CD4-positive, alpha-beta T cell treated with Interleukin-6 at 100 ng/mL for 8 hours (primary cell): Measurements from ENCODE around the gene SEMA3C.
"Not testable (repeated sequence)": the region's sequence is repeated elsewhere in the genome, so short reads cannot be mapped to it uniquely, and the experiment has no call there.

ENCODE experiments used
- DNase-seq: peaks from one replicate; pipeline ENCODE4 v3.0.0-alpha.2; 2020; ENCODE audit warnings: mixed read lengths, low spot score

SEMA3C gene

DNA sequence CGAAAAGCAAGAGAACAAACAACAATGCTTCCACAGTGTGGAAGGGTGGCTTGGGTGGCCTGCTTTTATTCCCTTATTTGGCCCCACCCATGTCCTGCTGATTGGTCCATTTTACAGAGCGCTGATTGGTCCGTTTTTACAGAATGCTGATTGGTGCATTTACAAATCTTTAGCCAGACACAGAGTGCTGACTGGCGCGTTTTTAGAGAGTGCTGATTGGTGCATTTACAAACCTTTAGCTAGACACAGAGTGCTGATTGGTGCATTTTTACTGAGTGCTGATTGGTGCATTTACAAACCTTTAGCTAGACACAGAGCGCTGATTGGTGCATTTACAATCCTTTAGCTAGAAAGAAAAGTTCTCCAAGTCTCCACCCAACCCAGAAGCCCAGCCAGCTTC is 8.1 kb upstream of the SEMA3C start:
- DNase-seq, result not testable (repeated sequence)

GRCh38 chr7:80924090-80924489 is 5.2 kb upstream of the SEMA3C start:
- no peak for DNase-seq

- DNase-seq, result no peak
These were observed 4.4 kb upstream of the SEMA3C start for GRCh38 chr7:80923211-80923612.

GRCh38 chr7:80922253-80923049 is 3.6 kb upstream of the SEMA3C start:
- DNase-seq, result no peak

DNA sequence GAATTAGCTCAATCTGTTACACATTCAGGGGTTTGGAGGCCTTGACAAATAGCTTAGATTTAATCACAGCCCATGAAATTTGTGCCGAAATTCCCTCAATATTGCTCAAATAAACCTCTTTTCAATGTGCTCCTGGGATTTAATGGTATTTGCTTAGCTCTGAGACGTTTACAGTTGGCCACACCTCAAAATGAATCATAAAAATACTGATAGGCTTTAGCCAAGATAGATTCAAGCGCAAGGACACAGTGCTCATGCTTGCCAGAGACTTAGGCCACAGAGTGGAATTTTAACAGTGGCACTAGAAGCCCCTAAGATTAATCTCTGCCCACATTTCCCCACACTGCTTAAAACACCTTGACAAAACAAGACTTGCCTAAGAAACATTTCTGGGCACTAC is 2.3 kb upstream of the SEMA3C start:
- DNase-seq, result no peak

- DNase-seq, result no peak
These were observed 452 bp downstream of the SEMA3C start for GRCh38 chr7:80918399-80918798.

DNA sequence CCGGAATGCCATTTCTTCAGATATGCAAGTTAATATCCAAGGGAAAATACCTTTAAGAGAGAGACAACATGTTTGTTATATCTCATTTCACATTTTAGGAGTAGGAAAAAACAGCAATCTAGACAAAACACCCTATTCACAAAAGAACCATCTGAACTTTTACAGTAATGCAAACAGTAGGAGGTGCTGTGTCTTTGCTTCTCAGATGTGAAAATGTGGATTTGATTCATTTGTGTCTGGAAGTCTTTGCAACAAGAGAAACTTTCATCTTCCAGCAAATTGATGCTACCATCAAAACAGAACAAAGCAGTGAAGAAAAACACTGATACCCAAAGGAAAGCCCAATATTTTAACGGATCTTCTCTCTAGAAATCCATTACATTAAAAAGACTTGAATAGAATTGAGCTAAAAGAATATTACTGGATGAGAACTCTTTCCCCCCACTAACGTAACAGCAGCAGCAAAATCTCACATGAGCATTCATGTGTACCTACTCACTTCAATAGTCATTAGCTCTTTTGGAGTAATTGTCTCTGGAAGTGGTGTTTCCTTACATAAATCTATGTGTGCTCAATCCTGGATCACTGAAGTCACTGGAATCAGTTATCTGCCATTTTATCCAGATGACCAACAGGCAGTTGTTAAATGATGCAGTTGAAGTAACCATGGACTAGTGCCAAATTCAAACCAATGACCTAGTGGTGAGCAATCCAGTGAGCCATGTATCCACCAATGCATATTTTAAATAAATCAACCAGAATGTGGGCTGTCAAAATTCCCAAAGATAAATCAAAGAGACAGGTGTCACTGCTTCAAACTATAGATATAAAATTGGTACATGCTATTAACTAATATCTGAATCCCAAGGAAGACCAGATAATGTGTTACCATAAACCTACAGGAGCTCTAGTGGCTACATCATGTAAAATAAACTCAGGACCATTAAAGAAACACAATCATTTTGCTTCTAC is 1.8 kb downstream of the SEMA3C start:
- no peak for DNase-seq

DNA sequence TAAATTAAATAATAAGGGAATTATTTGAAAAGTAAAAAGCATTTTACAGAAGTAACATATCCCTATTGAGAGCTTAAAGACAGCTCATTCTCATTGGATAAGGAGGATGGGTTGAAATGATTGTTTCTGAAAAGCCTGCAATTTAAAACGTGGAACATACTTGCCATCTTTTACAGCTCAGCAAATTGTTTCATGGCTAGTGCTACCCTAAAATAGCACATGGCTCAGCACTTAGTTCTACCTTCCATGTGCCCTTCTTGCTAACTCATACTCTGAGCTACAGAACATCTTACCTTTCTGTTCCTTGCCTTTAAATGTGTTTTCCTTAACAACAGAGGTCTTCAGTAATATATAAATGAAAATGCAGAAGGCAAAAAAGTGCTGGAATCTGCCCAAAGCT is 8.6 kb downstream of the SEMA3C start:
- DNase-seq, result no peak

DNA sequence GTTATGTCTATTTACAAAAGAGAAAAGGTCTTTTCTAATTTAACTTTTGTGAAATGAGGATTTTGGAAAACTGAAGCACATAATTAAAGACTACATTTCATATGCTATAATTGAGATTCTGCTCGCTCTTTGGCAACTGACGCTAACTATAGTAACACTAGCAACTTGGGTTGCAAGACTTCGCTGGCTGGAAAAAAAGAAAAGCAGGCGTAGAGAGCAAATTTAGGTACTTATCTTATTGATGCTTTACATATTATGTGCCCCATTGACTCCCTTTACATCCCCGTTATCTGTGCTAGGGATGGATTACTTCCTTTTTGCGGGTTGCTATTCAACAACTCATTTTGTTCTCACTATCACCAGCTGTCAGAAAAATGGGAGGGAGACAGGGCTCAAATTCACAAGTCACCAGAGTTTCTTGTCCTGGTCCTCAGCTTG is 10.5 kb downstream of the SEMA3C start:
- DNase-seq, result no peak

- DNase-seq, result no peak
These were observed 11.2 kb downstream of the SEMA3C start for GRCh38 chr7:80907612-80908011.

DNA sequence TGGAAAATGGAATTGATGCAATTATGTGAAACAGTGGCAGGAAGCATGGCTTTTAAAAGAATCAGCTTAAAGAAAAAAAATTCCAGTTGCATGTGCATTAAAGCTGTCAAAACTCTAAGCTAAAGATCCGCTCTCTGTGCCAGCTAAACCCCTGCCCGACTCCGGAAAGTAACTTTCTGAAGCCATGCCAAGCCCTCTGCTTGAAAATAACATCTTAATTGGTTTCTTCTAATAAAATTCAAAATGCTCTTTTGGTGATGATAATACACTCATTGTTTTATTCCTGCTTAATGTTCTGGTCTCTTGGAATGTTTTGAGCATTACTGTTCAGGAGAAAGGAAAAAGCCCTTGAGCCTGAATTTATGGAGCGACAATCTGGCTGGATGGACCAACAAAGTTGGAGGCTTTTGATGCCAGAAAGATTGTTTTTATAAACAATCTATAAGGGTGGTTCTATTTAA is 11.7 kb downstream of the SEMA3C start:
- no peak for DNase-seq

DNA sequence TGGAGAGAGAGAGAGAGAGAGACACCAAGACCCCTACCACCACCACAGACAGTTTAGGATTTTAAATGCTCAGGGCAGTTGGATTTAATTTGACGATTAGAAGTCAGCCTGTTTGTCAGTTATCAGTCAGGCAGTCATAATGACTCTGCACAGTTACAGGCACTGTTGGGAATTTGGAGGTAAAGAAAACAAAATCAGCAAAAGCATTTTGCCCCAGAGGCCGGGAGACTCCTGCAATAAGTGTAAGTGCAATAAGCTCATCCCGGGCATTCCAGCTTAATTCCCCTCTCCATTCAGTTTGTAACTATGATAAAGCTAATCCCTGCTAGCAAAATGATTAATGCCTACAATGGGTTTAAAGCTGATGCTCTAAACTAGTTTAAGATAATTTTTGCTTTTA is 13.5 kb downstream of the SEMA3C start:
- DNase-seq, result no peak

- no peak for DNase-seq
These were observed 16.0 kb downstream of the SEMA3C start for GRCh38 chr7:80902716-80903308.

- DNase-seq, result no peak
These were observed 16.8 kb downstream of the SEMA3C start for GRCh38 chr7:80902019-80902418.

DNA sequence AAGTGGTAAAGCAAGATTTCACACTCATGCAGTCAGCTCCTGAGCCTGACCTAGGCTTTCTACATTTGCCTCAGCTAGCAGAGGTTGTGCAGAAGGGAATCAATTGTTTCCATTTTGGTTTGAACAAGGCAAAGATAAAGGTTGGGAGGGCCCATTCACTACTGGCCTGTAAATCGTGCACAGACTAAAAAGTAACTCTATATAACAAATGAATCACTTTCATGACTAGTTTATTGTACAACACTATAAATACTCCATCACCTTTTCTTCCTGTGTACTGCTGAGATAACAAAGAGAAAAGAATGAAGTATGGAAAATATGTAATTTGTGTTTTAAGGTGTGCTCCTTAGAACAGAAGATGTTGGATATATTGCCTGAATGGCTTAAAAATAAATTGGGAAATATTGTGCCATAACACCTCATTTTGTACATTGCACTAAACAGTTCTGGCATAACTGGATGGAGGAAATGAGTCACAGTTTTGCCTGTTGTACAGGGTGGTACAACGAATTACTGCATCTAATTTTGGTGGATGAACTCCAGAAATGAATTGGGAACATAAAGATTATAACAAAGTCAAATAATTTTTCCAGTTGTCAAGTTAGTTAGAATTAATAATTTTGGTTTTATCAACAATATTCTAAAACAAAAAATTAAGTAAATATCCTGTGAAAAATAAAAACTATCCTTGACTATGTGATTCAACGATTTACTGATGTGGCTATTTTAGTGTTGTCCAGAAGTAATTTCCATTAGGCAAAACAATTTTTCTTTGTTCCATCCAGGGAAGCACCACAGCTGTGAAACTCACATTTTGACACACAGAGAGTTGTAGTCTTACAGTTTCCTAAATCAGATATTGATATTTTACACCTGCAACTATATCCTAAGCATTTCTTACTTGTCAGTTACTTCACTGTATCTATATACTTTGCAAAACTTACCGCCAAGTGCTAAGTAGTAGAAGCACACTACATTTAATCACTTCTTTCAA is 18.0 kb downstream of the SEMA3C start:
- DNase-seq, result no peak

- no peak for DNase-seq
These were observed 21.8 kb downstream of the SEMA3C start for GRCh38 chr7:80896906-80897598.

DNA sequence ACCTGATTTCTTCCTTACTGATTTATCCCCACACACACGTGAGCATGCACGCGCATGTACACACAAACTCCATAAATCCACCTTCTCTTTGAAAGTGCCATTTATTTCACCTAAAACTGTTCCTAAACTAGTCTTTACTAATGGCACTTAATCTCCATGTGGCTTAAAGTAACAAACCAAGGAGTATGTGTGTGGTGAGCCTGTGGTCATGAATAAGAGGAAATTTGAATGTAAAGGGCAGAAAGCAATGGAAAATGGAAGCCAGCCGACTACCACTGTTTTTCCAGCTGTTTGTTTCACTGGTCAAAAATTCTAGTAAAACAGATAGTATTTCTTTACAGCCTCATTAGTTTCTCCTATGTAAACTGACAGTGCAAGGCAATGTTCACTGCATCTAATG is 23.8 kb downstream of the SEMA3C start:
- no peak for DNase-seq

DNA sequence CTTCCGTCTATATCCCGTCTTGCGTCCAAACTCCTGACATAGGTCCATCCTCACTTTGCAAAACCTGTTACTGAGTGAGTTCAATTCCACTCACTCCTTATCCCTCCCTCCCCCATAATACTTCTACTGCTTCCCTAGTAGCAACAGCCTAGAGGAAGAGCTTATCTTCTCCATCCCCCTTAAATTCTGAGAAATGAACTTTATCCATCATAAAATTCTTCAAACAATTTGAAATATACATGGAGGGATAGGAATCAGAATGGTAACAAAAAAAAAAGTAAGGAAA is 27.6 kb downstream of the SEMA3C start:
- DNase-seq, result no peak

GRCh38 chr7:80890426-80891258 is 28.2 kb downstream of the SEMA3C start:
- no peak for DNase-seq

- DNase-seq, result no peak
These were observed 29.3 kb downstream of the SEMA3C start for GRCh38 chr7:80889525-80889924.
